Glomerular visceral epithelial cell (primary cell): ENCODE measurements around the gene CCSER1.
A peak's percentile ranks its signal among the peaks of the same experiment; 100 is the strongest.

Experiments used
- DNase-seq: peaks from one replicate; pipeline ENCODE4 v3.0.0-alpha.2; 2016; ENCODE audit errors: extremely low spot score

The CCSER1 gene

DNA sequence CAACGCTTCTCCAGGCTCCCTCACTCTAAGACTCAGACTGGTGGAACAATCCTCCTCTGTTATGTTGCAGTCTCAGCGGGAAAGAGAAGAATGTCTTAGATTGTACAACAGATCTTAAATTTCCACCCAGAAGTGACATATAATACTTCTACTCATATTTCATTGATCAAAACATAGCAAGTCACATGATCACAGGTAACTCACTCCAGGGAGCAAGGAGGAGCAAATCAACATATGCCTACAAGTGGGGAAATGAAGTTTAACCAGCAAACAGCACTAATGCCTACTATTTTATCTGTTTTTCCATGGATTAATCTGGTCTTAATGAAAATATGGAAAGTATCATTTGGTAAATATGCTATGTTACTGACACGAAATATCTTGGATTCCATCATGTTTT is 819.8 kb downstream of the CCSER1 start:
- no peak for DNase-seq

DNA sequence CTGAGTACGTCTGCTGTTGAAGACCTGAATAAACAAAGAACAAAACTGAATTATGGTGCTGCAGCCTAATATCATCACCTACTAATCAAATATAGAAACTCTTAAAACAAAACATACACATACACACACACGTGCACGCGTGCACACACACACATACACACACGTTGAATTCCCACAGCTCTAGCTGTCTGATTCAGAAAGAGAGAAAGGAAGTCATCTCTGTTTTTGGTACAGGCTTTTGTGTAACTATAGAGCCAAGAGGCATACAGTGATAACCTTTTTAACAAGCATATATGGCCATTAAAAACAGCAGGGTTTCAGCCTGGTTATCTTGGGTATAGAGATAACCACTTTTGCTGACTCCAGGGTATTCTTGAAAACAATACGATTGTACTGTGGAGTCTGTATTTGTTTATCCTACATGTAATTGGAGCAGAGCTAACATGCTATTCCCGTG is 823.2 kb downstream of the CCSER1 start:
- DNase-seq, result no peak

DNA sequence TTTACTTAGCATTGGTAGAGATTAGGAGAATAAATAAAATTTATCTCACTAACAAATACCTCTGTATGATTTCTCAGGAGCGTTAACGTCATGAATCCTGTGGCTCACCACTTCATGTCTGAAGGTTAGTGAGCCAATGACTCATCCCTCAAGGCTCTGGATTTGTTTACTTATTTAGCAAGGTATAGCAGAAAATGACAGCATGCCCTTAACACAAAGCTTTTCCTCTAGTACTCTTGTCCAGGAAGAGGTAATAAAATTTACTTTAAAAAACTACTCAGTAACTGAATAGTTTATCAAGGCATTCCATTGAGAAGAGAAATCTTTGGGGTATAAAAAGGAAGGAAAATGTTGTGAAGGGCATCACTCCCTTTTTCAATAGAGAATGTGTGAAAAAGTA is 823.8 kb downstream of the CCSER1 start:
- peak; percentile 79 for DNase-seq

DNA sequence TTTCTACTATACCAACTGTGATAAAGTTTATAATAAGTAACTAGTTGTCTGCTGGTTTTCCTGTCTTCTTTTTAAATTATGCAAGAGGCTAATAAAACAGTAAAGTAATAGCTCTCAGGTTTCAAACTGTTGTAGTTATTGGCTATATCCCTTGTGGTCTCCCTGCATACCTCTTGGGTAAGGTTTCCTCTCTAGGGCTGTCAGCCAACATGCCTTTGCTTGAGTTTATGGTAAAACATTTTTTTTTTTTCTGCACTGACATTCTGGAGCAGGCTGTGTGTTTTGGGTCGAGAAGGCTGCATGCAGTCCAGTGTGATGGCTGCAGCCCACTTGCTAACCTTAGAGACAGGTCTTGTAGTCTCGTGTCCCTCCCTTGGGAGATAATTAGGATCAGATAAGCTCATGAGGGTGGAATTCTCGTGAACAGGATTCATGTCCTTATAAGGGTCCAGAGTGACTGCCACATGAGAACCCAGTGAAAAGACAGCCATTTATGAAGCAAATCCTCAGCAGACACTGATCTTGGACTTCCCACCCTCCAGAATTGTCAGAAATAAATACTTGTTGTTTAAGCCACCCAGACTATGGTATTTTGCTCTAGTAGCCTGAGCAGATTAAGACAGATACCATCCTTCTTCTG is 831.2 kb downstream of the CCSER1 start:
- peak; percentile 86 for DNase-seq

DNA sequence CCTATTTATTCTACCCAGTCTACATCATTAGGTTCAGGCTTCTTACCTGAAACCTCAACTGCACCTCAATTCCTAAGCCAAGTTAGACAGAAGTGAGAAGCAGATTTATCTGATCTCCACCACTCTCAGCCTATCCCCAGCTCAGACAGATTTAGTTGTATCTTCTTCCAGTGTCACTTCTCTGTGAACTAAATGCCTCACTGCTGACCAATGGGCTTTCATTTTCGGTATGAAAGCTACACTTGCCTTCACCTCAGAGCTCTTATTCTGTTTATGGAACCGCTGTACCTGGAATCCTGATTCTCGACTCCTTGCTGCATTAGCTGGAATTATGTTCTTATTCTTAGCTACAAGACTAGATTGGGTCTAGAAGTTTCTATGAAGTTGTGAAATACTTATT is 833.2 kb downstream of the CCSER1 start:
- no peak for DNase-seq

DNA sequence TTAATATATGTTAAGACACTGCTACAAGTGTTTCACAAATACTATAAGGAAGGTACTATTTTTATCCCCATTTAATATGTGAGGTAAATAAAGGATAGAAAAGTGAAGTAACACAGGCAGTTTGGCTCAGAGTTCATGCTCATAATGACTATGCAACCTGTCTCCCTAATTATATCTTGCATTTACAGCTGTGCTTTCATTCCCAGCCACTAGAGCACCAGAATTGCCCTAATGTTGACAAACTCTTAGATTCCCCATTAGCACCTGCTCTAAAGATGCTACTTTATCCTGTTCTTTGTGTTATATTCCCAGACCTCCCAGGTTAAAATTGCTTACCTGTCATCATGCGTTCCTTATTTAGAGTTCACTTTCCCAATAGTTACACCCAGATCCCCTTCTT is 833.6 kb downstream of the CCSER1 start:
- no peak for DNase-seq

DNA sequence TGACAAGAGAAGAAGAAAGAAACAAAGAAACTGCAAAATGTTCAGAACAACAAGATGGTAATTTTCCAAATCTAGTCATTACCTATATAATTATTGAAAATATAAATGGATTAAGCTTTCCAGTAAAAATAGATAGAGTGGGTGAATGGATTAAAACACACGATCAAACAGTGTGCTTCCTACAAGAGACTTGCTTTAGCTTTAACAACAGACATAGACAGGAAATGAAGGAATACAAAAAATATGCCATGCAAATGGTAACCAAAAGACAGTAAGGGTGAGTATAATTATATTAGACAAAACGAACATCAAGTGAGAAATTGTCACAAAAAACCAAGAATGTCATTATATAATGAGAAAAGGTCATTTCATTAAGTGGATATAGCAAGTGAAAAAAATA is 842.8 kb downstream of the CCSER1 start:
- no peak for DNase-seq

DNA sequence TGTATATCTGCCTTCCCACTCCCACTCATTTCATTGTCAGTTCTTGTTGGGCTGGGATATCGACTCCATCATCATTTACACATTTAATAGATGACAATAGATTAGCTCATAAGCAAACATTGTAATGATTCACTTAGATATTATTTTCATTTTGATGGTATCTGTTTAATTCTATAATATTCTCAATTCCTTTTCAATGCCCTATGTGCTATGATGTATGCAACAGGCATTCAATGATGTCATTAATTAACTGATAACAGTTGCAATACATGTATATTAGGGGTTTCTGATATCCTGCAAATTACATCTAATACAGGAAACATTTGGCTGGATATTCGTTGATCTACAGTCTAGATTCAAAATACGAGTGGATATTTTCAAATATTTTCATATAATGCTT is 850.5 kb downstream of the CCSER1 start:
- no peak for DNase-seq

DNA sequence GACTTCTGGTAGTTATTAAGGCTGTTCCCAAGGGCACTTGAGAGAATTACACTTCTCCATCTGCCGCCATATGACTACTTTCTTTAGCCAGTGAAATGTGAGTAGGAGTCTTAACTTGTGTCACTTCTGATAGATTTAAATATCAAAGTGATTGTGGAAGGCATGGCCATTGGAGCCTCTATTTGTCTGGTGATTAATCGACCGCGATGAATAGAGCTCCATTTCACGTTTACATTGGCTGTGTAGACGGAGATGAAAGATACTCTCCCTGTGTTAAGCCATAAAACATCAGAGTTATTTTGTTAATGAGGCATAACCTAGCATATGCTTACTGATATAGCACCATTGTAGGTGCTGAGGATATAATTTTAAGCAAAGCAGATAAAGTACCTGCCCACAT is 852.4 kb downstream of the CCSER1 start:
- no peak for DNase-seq

DNA sequence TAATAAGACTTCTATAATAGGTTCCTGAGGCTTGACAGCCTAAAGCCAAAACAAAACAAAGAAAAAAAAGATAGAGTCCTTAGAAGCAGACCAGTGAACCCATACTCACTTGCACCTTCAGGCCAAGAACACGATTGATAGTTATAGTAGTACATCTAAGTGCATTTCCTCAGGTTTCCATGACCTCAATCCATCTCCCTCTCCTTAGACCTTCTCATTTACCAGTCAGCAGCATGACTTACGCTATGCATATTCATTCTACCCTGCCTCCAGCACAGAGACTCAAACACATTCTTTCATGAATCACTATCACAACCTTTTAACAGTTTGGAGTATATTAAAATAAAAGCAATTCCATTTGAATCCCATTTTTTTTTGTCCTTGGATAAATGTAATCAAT is 855.6 kb downstream of the CCSER1 start:
- no peak for DNase-seq

DNA sequence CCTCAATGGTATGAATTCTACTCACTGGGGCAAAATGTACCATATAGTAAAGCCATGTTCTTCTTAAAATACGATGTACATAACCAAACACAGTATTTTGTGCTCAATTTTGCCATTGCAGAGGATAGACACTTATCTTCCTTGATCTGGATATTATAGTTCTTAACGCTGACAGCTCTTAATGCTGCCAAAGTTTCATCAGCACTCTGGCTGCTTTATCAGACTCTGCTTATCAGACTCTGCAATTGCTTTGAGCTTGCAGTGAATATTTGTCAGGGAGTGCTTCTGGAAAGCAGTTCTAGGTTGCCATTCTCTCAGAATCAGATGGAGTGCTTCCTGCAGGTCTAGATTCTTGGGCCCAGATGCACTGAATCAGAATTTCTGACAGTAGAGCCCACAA is 863.1 kb downstream of the CCSER1 start:
- no peak for DNase-seq

DNA sequence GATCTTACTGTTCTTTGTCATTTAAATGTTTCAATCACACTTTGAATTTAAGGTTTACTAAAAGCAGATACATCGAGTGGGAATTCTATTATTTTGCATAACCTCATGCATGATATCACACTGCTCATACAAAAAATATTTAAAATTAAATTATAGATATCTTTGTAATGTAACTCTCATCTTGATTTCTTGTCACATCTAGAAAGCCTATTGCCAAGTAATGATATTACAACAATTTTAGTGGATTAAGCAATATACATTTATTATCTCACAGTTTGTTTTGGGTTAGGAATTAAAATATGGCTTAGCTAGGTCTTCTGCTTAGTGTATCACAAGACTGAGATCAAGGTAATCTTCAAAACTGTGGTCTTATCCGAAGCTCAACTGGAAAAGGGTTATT is 865.0 kb downstream of the CCSER1 start:
- no peak for DNase-seq

DNA sequence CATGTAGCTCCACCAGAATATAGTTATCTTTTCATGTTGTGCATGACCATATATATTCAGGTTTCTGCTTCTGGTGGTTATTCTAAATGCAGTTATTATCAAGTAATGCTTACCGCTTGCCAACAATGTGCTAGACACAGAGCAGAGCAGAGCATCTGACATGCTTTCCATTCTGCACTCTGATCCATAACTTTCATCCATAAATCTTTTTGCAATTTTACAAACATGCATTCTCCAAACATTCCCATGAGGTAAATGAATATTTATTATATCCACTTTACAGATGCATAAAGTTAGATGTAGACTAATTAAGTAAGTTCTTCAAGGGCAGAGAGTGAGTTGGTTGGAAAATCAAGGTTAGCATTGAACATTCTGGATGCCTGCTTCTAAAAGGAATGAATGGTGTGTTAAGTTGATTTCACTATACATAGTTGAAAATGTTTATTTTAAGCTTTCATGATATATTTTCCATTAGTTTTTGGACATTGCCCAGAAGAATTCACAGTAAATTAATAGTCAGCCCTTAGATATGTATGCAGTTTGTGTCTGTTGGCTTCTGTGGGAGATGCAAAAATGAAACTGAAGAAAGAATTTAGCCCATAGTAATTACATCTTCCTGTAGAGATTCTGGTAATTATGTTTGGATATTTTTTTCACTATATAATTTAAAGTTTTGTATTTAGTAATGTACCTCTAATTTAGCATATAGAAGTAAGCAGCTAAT is 867.8 kb downstream of the CCSER1 start:
- no peak for DNase-seq

DNA sequence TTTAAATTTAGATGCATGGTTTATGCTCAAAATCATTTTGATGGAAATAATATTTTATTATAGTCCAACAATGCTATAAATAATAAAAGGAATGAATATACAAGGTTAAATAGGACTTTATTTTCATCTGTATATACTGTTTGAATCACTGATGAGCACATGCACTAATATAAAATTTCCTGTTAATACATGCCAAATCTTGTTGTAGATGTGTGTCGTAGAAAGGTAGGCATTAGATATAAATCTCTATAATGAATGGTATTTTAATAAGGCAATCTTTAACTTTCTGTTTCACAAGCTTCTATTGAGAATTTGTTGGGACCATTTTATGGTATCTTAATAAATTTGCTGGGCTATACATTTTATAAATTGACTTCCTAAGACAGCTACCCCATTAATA is 868.8 kb downstream of the CCSER1 start:
- no peak for DNase-seq

DNA sequence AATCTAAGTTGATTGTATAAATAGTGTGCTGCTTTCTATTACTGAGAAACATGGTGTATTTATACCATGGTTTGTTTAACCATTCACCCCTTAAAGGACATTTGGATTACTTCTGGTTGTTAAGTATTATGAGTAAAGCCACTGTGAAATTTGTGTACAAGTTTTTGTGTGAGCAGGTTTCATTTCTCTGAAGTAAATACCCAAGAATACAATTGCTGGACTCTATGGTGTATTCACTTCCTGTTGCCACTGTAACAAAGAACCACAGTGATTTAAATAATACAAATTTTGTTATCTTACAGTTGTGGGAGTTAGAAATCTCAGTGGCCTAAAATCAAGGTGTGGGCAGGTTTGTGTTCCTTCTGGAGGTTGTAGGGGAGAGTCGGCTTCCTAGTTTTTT is 869.6 kb downstream of the CCSER1 start:
- no peak for DNase-seq

DNA sequence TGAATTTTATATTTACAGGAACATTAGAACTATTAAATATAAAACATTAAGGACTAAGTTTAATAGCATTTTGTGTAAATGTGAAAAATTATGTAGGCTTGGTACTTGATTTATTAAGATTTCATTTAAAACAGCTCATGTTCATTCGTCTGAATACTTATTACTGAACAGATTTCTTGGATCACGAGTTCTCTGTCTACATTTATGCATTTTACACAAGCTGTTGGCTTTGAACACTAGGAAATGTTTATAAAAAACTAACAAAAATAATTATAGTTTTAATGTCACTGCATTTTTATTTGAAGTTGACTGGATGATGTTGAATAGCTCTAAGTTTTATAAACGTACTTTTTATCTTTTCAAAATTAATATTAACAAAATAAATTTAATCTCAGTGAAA is 888.7 kb downstream of the CCSER1 start:
- no peak for DNase-seq

DNA sequence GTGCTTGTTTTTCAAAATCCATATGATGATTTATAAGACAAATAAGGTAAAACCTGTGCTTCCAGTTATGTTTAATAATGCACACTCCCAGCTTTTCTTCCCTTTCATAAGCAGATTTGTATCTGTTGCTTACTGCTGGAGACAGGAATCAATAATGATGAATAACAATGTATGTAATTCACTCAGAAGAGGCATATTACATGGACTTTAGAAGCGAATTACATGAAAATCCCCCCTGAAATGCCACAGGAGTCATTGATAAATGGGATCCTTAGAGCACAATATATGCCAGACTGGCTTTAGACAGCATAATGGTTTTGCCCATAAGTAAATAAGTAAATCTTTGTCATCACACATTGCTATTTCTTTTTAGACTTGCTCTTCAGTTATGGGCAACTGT is 892.3 kb downstream of the CCSER1 start:
- no peak for DNase-seq

DNA sequence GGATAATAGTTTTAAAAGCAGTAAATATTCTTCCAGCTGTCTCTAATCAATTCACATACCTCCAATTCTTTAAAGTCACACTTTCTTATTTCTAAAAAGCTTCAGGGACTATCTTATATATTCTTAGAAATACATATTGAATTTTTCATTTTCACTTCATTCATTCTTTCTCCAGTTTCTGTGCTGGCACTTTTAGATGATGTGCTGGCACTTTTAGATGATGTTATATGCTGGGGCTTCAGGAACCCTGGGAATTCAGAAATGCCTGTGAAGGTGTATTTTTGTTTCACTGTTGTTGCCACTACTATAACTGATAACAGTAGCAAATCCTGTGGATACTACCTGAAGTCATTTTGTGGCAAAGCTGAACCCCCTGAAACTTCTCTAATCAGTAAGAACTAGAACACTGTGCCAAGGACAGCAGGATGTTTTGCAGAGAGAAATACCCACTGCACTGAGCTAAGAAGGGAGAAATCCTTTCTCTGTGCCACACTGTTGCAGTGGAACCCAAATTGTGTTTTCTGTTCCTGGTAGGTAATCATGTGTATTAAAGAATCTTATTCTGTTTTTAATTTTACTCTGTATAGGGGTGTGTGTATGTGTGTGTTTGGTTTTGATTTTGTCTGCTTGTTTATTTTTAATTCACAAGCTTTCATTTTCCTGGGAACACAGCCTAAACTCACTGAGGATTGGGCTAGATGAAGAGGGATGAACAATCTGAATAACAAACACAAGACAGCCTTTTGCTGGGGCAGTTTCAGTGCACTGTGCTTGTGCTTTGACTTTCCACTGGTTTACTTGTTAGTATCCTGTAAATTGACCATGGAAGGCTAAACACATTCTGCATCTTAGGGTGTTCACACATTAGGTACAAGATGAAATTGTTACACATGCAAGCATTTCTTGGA is 898.3 kb downstream of the CCSER1 start:
- no peak for DNase-seq

DNA sequence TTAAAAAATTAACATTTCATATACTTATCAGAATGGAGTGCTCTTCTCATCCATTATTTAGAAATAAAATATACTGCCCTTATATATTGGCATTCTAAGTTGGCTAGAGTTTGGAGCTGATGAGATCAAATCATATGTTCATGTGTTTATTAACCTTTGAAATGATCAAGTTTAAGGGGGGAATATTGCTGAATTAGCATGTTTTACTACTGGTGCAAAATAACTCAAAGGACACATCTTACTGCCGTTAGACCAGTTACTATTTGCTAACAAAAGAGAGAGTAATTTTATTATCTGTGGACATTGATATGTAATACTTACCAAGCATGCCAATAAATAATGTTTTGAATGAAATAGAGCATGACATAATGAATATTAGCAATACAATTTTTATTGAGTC is 901.0 kb downstream of the CCSER1 start:
- no peak for DNase-seq

DNA sequence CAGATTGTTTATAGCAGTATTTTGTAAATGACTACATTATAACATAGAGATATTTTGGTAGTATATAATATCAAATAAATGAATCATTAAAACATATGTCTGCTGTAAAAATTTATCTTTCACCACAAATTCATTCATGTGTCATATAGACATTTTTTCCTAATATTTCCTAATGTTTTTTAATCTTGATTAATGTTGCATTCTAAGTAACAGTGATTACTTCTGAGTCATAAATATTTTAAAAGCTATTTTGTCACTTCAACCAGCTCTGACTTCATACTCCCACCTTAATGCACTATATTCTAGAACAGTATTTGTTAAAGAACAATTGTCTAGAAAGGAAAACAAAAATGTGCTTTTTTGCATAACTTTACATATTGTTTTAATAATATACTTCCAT is 904.6 kb downstream of the CCSER1 start:
- DNase-seq, result no peak

DNA sequence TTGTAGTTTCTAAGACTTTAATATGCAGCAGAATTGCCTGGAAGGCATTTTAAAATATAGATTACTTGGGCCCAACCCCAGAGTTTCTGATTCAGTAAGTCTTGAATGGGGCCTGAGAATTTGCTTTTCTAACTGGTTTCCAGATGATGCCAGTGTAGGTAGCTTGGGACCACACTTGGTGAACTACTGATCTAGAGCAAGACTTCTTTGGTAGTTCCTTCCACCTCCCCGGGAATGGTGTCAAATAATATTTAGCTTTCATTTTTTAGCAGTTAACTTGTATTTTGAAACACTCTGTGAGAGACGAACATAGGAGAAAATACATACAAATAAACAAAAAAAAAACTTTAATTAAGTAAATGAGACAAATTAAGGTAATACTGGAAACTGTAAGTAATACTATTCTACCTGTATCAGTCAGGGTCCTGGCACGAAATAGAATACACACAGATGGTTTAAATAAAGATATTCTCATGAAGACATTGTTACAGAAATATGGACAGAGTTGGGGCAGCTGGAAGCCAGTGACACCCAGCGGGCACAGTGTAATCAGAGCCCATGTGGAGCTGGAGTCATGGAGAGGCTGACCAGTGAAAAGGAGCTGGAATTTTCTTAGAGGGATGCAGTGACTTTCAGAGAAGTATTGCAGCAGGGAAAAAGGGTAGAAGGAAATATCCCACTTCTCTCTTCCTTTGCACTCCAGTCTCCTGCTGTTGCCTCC is 905.7 kb downstream of the CCSER1 start:
- DNase-seq, result no peak

DNA sequence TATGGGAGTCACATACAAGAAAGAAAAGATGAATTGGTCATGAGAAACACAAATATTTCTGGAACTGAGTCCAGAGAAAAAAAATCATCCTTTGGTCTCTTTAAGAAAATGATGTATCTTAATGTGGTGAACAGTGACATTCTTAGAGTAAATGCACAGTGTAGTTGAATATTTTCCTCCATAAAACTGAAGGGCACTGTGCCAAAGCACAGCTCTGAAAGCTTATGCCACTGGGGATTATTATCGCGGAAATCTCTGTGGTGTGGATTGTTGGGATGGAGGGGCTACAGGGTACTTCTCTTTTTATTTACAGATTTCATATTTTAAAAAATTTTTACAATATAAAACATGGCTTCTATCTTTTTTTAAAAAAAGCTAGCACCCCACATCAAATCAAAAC is 908.1 kb downstream of the CCSER1 start:
- no peak for DNase-seq
